ENCODE measurements around the gene DAB2IP.

The DAB2IP gene

GRCh38 chr9:121744002-121744686 is 92.7 kb downstream of the DAB2IP start:
- H3K27ac ChIP-seq = peak overlapping the region; percentile 65
- TF ChIP-seq CTCF (conservative IDR thresholded peaks at IDR 0.05) = peak; percentile 86

- H3K27ac ChIP-seq = peak overlapping the region; percentile 65
- TF ChIP-seq CTCF (conservative IDR thresholded peaks at IDR 0.05) = peak; percentile 40
These were observed 93.4 kb downstream of the DAB2IP start for GRCh38 chr9:121744687-121745395.

- no peak for TF ChIP-seq CTCF (conservative IDR thresholded peaks at IDR 0.05)
- peak overlapping the region; percentile 65; the same call in 1 of the 2 replicates for H3K27ac ChIP-seq
These were observed 93.9 kb downstream of the DAB2IP start for GRCh38 chr9:121745396-121745695.

GRCh38 chr9:121746411-121746810 is 95.0 kb downstream of the DAB2IP start:
- no peak for TF ChIP-seq CTCF (conservative IDR thresholded peaks at IDR 0.05)
- no peak overlapping the region for H3K27ac ChIP-seq

- no peak overlapping the region for H3K27ac ChIP-seq
- no peak for TF ChIP-seq CTCF (conservative IDR thresholded peaks at IDR 0.05)
These were observed 95.4 kb downstream of the DAB2IP start for GRCh38 chr9:121746866-121747265.

- no peak for TF ChIP-seq CTCF (conservative IDR thresholded peaks at IDR 0.05)
- no peak overlapping the region for H3K27ac ChIP-seq
These were observed 96.6 kb downstream of the DAB2IP start for GRCh38 chr9:121748074-121748473.

- TF ChIP-seq CTCF (conservative IDR thresholded peaks at IDR 0.05) = no peak
- no peak overlapping the region for H3K27ac ChIP-seq
These were observed 97.4 kb downstream of the DAB2IP start for GRCh38 chr9:121748727-121749423.

All from VCaP (cell line).